HL-60 (cell line): ENCODE results near the gene EXOC4.

Experiments
- GABPA ChIP-seq: IDR thresholded peaks from 2 replicates; pipeline ENCODE4 v1.6.1; 2012; ENCODE audit warnings: low read depth
- POLR2AphosphoS5 ChIP-seq: IDR thresholded peaks from 2 replicates; pipeline ENCODE4 v1.6.1; 2012; ENCODE audit warnings: low read depth
- SPI1 ChIP-seq: IDR thresholded peaks from 2 replicates; pipeline ENCODE4 v1.6.1; 2012; ENCODE audit warnings: low read depth, mild to moderate bottlenecking, borderline replicate concordance
- TF ChIP-seq, protein P1 (sequence below): IDR thresholded peaks from one replicate; pipeline ENCODE4 v1.5.1; 2011; ENCODE audit warnings: low read length, control low read depth, inconsistent platforms; ENCODE audit not compliant: insufficient read depth
- TF ChIP-seq, protein P2 (sequence below): IDR thresholded peaks from 2 replicates; pipeline ENCODE4 v1.6.1; 2012; ENCODE audit warnings: low read depth; ENCODE audit not compliant: insufficient replicate concordance

DNA sequence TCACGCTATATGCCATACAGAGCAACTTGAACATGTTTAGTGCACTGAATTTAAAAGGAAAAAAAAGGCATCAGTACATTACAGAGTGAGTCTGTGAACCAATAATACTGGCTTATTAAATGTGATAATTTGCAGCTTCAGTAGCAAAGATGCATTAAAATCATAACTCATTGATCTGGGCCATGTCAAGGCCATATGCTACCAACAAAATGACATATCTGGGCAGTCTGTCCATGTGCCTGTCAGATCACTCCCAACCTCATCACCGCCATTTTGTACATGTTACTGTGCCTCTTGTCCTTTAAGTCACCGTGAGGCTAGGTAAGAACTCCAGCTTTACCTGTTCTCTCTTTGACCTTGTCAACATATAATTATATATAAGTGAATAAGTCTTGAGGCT, 566.8 kb downstream of the EXOC4 start:
- TF ChIP-seq, protein P1, sequence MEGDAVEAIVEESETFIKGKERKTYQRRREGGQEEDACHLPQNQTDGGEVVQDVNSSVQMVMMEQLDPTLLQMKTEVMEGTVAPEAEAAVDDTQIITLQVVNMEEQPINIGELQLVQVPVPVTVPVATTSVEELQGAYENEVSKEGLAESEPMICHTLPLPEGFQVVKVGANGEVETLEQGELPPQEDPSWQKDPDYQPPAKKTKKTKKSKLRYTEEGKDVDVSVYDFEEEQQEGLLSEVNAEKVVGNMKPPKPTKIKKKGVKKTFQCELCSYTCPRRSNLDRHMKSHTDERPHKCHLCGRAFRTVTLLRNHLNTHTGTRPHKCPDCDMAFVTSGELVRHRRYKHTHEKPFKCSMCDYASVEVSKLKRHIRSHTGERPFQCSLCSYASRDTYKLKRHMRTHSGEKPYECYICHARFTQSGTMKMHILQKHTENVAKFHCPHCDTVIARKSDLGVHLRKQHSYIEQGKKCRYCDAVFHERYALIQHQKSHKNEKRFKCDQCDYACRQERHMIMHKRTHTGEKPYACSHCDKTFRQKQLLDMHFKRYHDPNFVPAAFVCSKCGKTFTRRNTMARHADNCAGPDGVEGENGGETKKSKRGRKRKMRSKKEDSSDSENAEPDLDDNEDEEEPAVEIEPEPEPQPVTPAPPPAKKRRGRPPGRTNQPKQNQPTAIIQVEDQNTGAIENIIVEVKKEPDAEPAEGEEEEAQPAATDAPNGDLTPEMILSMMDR = no peak
- TF ChIP-seq POLR2AphosphoS5 (no peak), SPI1 (no peak), GABPA (no peak)
- TF ChIP-seq, protein P2, sequence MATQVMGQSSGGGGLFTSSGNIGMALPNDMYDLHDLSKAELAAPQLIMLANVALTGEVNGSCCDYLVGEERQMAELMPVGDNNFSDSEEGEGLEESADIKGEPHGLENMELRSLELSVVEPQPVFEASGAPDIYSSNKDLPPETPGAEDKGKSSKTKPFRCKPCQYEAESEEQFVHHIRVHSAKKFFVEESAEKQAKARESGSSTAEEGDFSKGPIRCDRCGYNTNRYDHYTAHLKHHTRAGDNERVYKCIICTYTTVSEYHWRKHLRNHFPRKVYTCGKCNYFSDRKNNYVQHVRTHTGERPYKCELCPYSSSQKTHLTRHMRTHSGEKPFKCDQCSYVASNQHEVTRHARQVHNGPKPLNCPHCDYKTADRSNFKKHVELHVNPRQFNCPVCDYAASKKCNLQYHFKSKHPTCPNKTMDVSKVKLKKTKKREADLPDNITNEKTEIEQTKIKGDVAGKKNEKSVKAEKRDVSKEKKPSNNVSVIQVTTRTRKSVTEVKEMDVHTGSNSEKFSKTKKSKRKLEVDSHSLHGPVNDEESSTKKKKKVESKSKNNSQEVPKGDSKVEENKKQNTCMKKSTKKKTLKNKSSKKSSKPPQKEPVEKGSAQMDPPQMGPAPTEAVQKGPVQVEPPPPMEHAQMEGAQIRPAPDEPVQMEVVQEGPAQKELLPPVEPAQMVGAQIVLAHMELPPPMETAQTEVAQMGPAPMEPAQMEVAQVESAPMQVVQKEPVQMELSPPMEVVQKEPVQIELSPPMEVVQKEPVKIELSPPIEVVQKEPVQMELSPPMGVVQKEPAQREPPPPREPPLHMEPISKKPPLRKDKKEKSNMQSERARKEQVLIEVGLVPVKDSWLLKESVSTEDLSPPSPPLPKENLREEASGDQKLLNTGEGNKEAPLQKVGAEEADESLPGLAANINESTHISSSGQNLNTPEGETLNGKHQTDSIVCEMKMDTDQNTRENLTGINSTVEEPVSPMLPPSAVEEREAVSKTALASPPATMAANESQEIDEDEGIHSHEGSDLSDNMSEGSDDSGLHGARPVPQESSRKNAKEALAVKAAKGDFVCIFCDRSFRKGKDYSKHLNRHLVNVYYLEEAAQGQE = no peak
